Measurements from ENCODE around the gene SORCS2.

DNA sequence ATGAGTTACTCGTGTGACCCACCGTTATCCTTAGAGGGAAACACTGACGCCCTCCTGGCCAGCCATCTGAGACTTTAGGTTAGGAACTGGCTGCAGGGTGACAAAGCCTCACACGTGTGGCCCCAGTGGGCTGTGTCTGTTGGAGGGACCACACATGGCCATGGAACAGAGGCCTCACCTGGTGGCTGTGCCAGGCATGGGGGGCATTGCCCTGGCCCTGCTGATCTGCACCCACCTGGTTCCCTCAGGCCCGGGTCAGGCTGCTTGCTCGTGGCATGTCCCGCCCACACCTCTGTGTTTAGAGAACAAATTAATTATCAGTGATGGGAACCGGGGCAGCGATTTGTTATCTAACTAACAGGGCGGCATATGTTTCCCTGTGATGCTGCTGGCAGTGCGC is 343.3 kb downstream of the SORCS2 start:
- TF ChIP-seq POLR2AphosphoS5 (IDR thresholded peaks at IDR 0.05; ENCODE audit: low read depth, low read length) (no peak), TAF1 (IDR thresholded peaks at IDR 0.05; ENCODE audit: borderline replicate concordance, insufficient read depth, low read length) (no peak)

Measured in PFSK-1 (cell line).